Skin of body (tissue), 2 donors: ENCODE results near the gene PIH1D2. TPM values are rescaled to one million over a fixed set of nuclear protein-coding genes. Genes with fewer than 3 reads are reported as not detected.
"Not testable (repeated sequence)": the region's sequence is repeated elsewhere in the genome, so short reads cannot be mapped to it uniquely, and the experiment has no call there.

ENCODE experiments used
- DNase-seq: peaks from one replicate; lab custom pipeline; 2025; lab: John Stamatoyannopoulos, UW
- total RNA-seq: library from RNA; depleted of rRNA; stranded (reverse); fragments of >200 nt; gene quantifications from one replicate; pipeline ENCODE4 v1.2.3, GENCODE V29; 2014

Gene PIH1D2
- total RNA-seq = 1.4 TPM

- DNase-seq = peak; percentile 89
These were observed at the start of gene PIH1D2, which contains the start of gene NKAPD1 for GRCh38 chr11:112073941-112074811. Gene PIH1D2 (minus strand): TSS chr11:112074017. CDS start chr11:112073174, 843 bp downstream. Gene NKAPD1 (plus strand): TSS chr11:112074299. CDS start chr11:112075575, 1,276 bp downstream.

- no peak for DNase-seq
These were observed 49.3 kb upstream of the PIH1D2 start for GRCh38 chr11:112123129-112123528.

- no peak for DNase-seq
These were observed 48.3 kb upstream of the PIH1D2 start for GRCh38 chr11:112121981-112122615.

- no peak for DNase-seq
These were observed 44.4 kb upstream of the PIH1D2 start for GRCh38 chr11:112118176-112118575.

- no peak for DNase-seq
These were observed 41.6 kb upstream of the PIH1D2 start for GRCh38 chr11:112115386-112115785.

GRCh38 chr11:112114460-112114859 lies 40.6 kb upstream of the PIH1D2 start:
- no peak for DNase-seq

GRCh38 chr11:112113539-112114457 lies 40.0 kb upstream of the PIH1D2 start:
- DNase-seq = peak; percentile 8

GRCh38 chr11:112106070-112106469 lies 32.3 kb upstream of the PIH1D2 start:
- no peak for DNase-seq

GRCh38 chr11:112103446-112103845 lies 29.6 kb upstream of the PIH1D2 start:
- DNase-seq = no peak

- DNase-seq = no peak
These were observed 26.6 kb upstream of the PIH1D2 start for GRCh38 chr11:112100462-112100861.

GRCh38 chr11:112097734-112098528 lies 24.1 kb upstream of the PIH1D2 start:
- no peak for DNase-seq

- no peak for DNase-seq
These were observed 22.4 kb upstream of the PIH1D2 start for GRCh38 chr11:112096194-112096593.

GRCh38 chr11:112095302-112095701 lies 21.5 kb upstream of the PIH1D2 start:
- not testable (repeated sequence) for DNase-seq

- DNase-seq = no peak
These were observed 13.4 kb upstream of the PIH1D2 start for GRCh38 chr11:112087212-112087611.

- peak; percentile 98 for DNase-seq
These were observed 12.8 kb upstream of the PIH1D2 start, which contains the start of the genes SDHD and TIMM8B for GRCh38 chr11:112086422-112087191. Gene SDHD (plus strand): TSS chr11:112086873. CDS start chr11:112086908, 35 bp downstream. Gene TIMM8B (minus strand): TSS chr11:112086756. CDS start chr11:112086723, 33 bp downstream.

- no peak for DNase-seq
These were observed 12.1 kb upstream of the PIH1D2 start for GRCh38 chr11:112085822-112086421.

GRCh38 chr11:112082729-112083128 lies 8.9 kb upstream of the PIH1D2 start:
- DNase-seq = no peak

- DNase-seq = no peak
These were observed 10.9 kb downstream of the PIH1D2 start for GRCh38 chr11:112062923-112063322.

- no peak for DNase-seq
These were observed 15.7 kb downstream of the PIH1D2 start for GRCh38 chr11:112058103-112058502.
